WERI-Rb-1 (cell line): ENCODE data around the gene KCNJ18.
"Not testable (repeated sequence)": the region's sequence is repeated elsewhere in the genome, so short reads cannot be mapped to it uniquely, and the experiment has no call there.

Experiments used
- DNase-seq: peaks from one replicate; pipeline ENCODE4 v3.0.0-alpha.2; 2020
- H3K27ac ChIP-seq: fragments of 250-450 bp; sonication (Bioruptor Pico); 2 replicates; pipeline ENCODE4 v1.5.1; 2020; ENCODE audit warnings: mild to moderate bottlenecking, moderate library complexity
- H3K27me3 ChIP-seq: fragments of 250-450 bp; sonication (Bioruptor Pico); 2 replicates; pipeline ENCODE4 v1.5.1; 2021; ENCODE audit warnings: mild to moderate bottlenecking, low read depth, moderate library complexity; ENCODE audit not compliant: insufficient read depth, severe bottlenecking
- H3K36me3 ChIP-seq: fragments of 250-450 bp; sonication (Bioruptor Pico); 2 replicates; pipeline ENCODE4 v1.5.1; 2020; ENCODE audit warnings: mild to moderate bottlenecking, moderate library complexity
- H3K4me3 ChIP-seq: 2 replicates; pipeline ENCODE4 v1.5.1; 2011; ENCODE audit warnings: low read depth, mild to moderate bottlenecking, control low read depth, low read length
- H3K9me3 ChIP-seq: fragments of 250-450 bp; sonication (Bioruptor Pico); 2 replicates; pipeline ENCODE4 v1.5.1; 2021; ENCODE audit warnings: mild to moderate bottlenecking, moderate library complexity; ENCODE audit not compliant: severe bottlenecking
- CTCF ChIP-seq: IDR thresholded peaks from 2 replicates; pipeline ENCODE4 v1.5.1; 2011; ENCODE audit warnings: low read depth, mild to moderate bottlenecking, control low read depth, inconsistent platforms, low read length

Gene KCNJ18

GRCh38 chr17:21724216-21725006, 32.1 kb downstream of the KCNJ18 start:
- H3K27me3 ChIP-seq, DNase-seq, H3K4me3 ChIP-seq, H3K9me3 ChIP-seq, H3K27ac ChIP-seq, H3K36me3 ChIP-seq: not testable (repeated sequence)

- DNase-seq, H3K27ac ChIP-seq, H3K4me3 ChIP-seq, H3K9me3 ChIP-seq, H3K36me3 ChIP-seq, H3K27me3 ChIP-seq: not testable (repeated sequence)
Measured at GRCh38 chr17:21731076-21731475, 38.8 kb downstream of the KCNJ18 start.

- not testable (repeated sequence) for H3K27ac ChIP-seq, DNase-seq, H3K27me3 ChIP-seq, H3K4me3 ChIP-seq, H3K9me3 ChIP-seq, H3K36me3 ChIP-seq
Measured at GRCh38 chr17:21733931-21734330, 41.6 kb downstream of the KCNJ18 start.

GRCh38 chr17:21735814-21736213, 43.5 kb downstream of the KCNJ18 start:
- not testable (repeated sequence) for DNase-seq, H3K9me3 ChIP-seq, H3K4me3 ChIP-seq, H3K27me3 ChIP-seq, H3K27ac ChIP-seq, H3K36me3 ChIP-seq

- not testable (repeated sequence) for H3K4me3 ChIP-seq, H3K27me3 ChIP-seq, DNase-seq, H3K36me3 ChIP-seq, H3K27ac ChIP-seq, H3K9me3 ChIP-seq
Measured at GRCh38 chr17:21737015-21737580, 44.8 kb downstream of the KCNJ18 start.

- DNase-seq, H3K27me3 ChIP-seq, H3K27ac ChIP-seq, H3K4me3 ChIP-seq, H3K9me3 ChIP-seq, H3K36me3 ChIP-seq: not testable (repeated sequence)
Measured at GRCh38 chr17:21738241-21738640, 45.9 kb downstream of the KCNJ18 start.

- not testable (repeated sequence) for H3K27me3 ChIP-seq, H3K27ac ChIP-seq, H3K9me3 ChIP-seq, DNase-seq, H3K4me3 ChIP-seq, H3K36me3 ChIP-seq
Measured at GRCh38 chr17:21738877-21739474, 46.7 kb downstream of the KCNJ18 start.

GRCh38 chr17:21739485-21739884, 47.2 kb downstream of the KCNJ18 start:
- H3K36me3 ChIP-seq, DNase-seq, H3K27ac ChIP-seq, H3K4me3 ChIP-seq, H3K27me3 ChIP-seq, H3K9me3 ChIP-seq: not testable (repeated sequence)

GRCh38 chr17:21740836-21741235, 48.5 kb downstream of the KCNJ18 start:
- DNase-seq, H3K4me3 ChIP-seq, H3K27ac ChIP-seq, H3K9me3 ChIP-seq, H3K36me3 ChIP-seq, H3K27me3 ChIP-seq: not testable (repeated sequence)

GRCh38 chr17:21741520-21741919, 49.2 kb downstream of the KCNJ18 start:
- H3K9me3 ChIP-seq, H3K36me3 ChIP-seq, H3K4me3 ChIP-seq, H3K27me3 ChIP-seq, DNase-seq, H3K27ac ChIP-seq: not testable (repeated sequence)

- H3K36me3 ChIP-seq: no peaks in the 10 kb centered on the region
- DNase-seq: no peak
- H3K4me3 ChIP-seq: no peak overlapping the region
- no peak for TF ChIP-seq CTCF
- H3K9me3 ChIP-seq: no peaks in the 10 kb centered on the region
- no peak overlapping the region for H3K27ac ChIP-seq
- no peaks in the 10 kb centered on the region for H3K27me3 ChIP-seq
Measured at GRCh38 chr17:21742326-21742725, 50.0 kb downstream of the KCNJ18 start.

- H3K27me3 ChIP-seq, H3K4me3 ChIP-seq, H3K27ac ChIP-seq, H3K9me3 ChIP-seq, H3K36me3 ChIP-seq, DNase-seq: not testable (repeated sequence)
Measured at GRCh38 chr17:21744151-21744550, 51.8 kb downstream of the KCNJ18 start.

GRCh38 chr17:21744621-21745020, 52.3 kb downstream of the KCNJ18 start:
- not testable (repeated sequence) for DNase-seq, H3K9me3 ChIP-seq, H3K36me3 ChIP-seq, H3K4me3 ChIP-seq, H3K27ac ChIP-seq, H3K27me3 ChIP-seq
